ENCODE data around the gene ADH1B. TPM values are rescaled to one million over a fixed set of nuclear protein-coding genes. Genes with fewer than 3 reads are reported as not detected.
A peak's percentile ranks its signal among the peaks of the same experiment; 100 is the strongest.

The ADH1B gene
- total and polyA plus RNA-seq, 12 donors = 20.0 to 615 (median 233) TPM

- intact Hi-C loops (cut with DNase I) = no loop called here
- no peak for DNase-seq
- H3K27ac ChIP-seq = no peak overlapping the region
- no peaks in the 10 kb centered on the region for H3K9me3 ChIP-seq (replicated peaks in 1 of 3)
- peaks cover 0 to 8% of the 10 kb centered on the region in 2 donors for H3K36me3 ChIP-seq (replicated peaks in 1 of 2)
- H3K4me3 ChIP-seq = no peak overlapping the region
- no peak for TF ChIP-seq CTCF (IDR thresholded peaks at IDR 0.05)
- TF ChIP-seq POLR2A (IDR thresholded peaks at IDR 0.05) = no peak
- WGBS, 4 donors = 82 to 89% (median 86%) methylated on average over 11 of the region's 11 CpGs
- H3K4me1 ChIP-seq (replicated peaks in 1 of 2) = no peaks in the 10 kb centered on the region
- no peaks in the 10 kb centered on the region for H3K27me3 ChIP-seq
Observed at GRCh38 chr4:99305638-99306400, 15.4 kb downstream of the ADH1B start.

GRCh38 chr4:99301376-99302164 is 19.6 kb downstream of the ADH1B start:
- 73 to 88% (median 77%) methylated on average over 7 of the region's 7 CpGs for WGBS, 4 donors
- intact Hi-C loops (cut with DNase I) = no loop called here
- no peak for TF ChIP-seq CTCF (IDR thresholded peaks at IDR 0.05)
- no peak for TF ChIP-seq POLR2A (IDR thresholded peaks at IDR 0.05)

GRCh38 chr4:99300934-99301333 is 20.3 kb downstream of the ADH1B start:
- H3K27me3 ChIP-seq = no peaks in the 10 kb centered on the region
- peak; percentile 24 to 78 (median 58) for DNase-seq
- no peaks in the 10 kb centered on the region for H3K36me3 ChIP-seq (replicated peaks in 1 of 2)
- intact Hi-C loops (cut with DNase I) = no loop called here
- H3K4me3 ChIP-seq = no peak overlapping the region
- no peaks in the 10 kb centered on the region for H3K4me1 ChIP-seq (replicated peaks in 1 of 2)
- 36 to 59% (median 39%) methylated on average over 4 of the region's 4 CpGs for WGBS, 4 donors
- TF ChIP-seq CTCF (IDR thresholded peaks at IDR 0.05) (no peak), POLR2A (IDR thresholded peaks at IDR 0.05) (no peak)
- H3K27ac ChIP-seq = peak overlapping the region in 1 of 5 donors; percentile 34
- no peaks in the 10 kb centered on the region for H3K9me3 ChIP-seq (replicated peaks in 1 of 3)

More at GRCh38 chr4:99301376-99302164, 19.6 kb downstream of the ADH1B start:
- Histone ChIP-seq H3K27me3 (no peaks in the 10 kb centered on the region), H3K27ac (peak overlapping the region in 2 of 5 donors; percentile 54 to 57), H3K4me3 (no peak overlapping the region), H3K9me3 (replicated peaks in 1 of 3) (no peaks in the 10 kb centered on the region), H3K36me3 (replicated peaks in 1 of 2) (no peaks in the 10 kb centered on the region), H3K4me1 (replicated peaks in 1 of 2) (no peaks in the 10 kb centered on the region)
- DNase-seq = no peak

- intact Hi-C loops (cut with DNase I) = no loop called here
- H3K4me1 ChIP-seq (replicated peaks in 1 of 2) = no peaks in the 10 kb centered on the region
Observed at GRCh38 chr4:99293357-99293756, 27.8 kb downstream of the ADH1B start.

More at GRCh38 chr4:99293357-99293756, 27.8 kb downstream of the ADH1B start:
- DNase-seq = no peak
- Histone ChIP-seq H3K9me3 (replicated peaks in 1 of 3) (no peaks in the 10 kb centered on the region), H3K27me3 (no peaks in the 10 kb centered on the region), H3K4me3 (no peak overlapping the region), H3K36me3 (replicated peaks in 1 of 2) (no peaks in the 10 kb centered on the region), H3K27ac (no peak overlapping the region)
- 69 to 78% (median 73%) methylated on average over 5 of the region's 5 CpGs for WGBS, 4 donors
- TF ChIP-seq POLR2A (IDR thresholded peaks at IDR 0.05) (no peak), CTCF (IDR thresholded peaks at IDR 0.05) (no peak)

Measured in adrenal gland (tissue), 12 donors.